H1 (cell line): Measurements from ENCODE around the gene ZNF219. TPM values are rescaled to one million over a fixed set of nuclear protein-coding genes. Genes with fewer than 3 reads are reported as not detected.

Source experiments
- CTCF ChIA-PET: fragments of 300-600 bp; sonication (Branson Sonifier 250); formaldehyde crosslinking; loops from one replicate; lab custom pipeline; 2021; ENCODE audit not compliant: partially characterized antibody; lab: Charles Lee
- POLR2A ChIA-PET: fragments of 300-600 bp; sonication (Branson Sonifier 250); formaldehyde crosslinking; loops from one replicate; lab custom pipeline; 2021; ENCODE audit warnings: inconsistent platforms; ENCODE audit not compliant: partially characterized antibody; lab: Charles Lee
- DNase-seq, 2 experiments: peaks; one replicate each; pipeline versions ENCODE4 v3.0.0 to v3.0.0-alpha.2; 2010 to 2022; ENCODE audit warnings: low spot score in 2 of 2, low read depth in 1 of 2, mixed read lengths in 1 of 2
- FAIRE-seq: peaks from 2 replicates; lab custom pipeline; 2011; peaks lifted over from hg19 to GRCh38; lab: Jason Lieb, UNC
- H2AFZ ChIP-seq: 2 replicates; pipeline ENCODE4 v1.8.1; 2012; ENCODE audit warnings: low read length, inconsistent platforms
- H2AK5ac ChIP-seq: 2 replicates; pipeline ENCODE4 v1.6.1; 2013; ENCODE audit warnings: low read depth, low read length
- H2BK120ac ChIP-seq: replicated peaks from 2 replicates; pipeline ENCODE3; 2013; ENCODE audit warnings: low read depth, low read length, inconsistent platforms
- H2BK12ac ChIP-seq: 2 replicates; pipeline ENCODE4 v1.6.1; 2013; ENCODE audit warnings: low read depth, low read length
- H2BK15ac ChIP-seq: 2 replicates; pipeline ENCODE4 v1.6.1; 2013; ENCODE audit warnings: low read length
- H2BK20ac ChIP-seq: 2 replicates; pipeline ENCODE4 v1.6.1; 2013; ENCODE audit warnings: low read length
- H2BK5ac ChIP-seq: 2 replicates; pipeline ENCODE4 v1.6.1; 2013; ENCODE audit warnings: low read depth, low read length
- H3K14ac ChIP-seq: 2 replicates; pipeline ENCODE4 v1.6.1; 2013; ENCODE audit warnings: inconsistent platforms; ENCODE audit not compliant: insufficient read length
- H3K18ac ChIP-seq: 2 replicates; pipeline ENCODE4 v1.6.1; 2013; ENCODE audit warnings: low read length; ENCODE audit errors: extremely low read depth
- H3K23ac ChIP-seq: 2 replicates; pipeline ENCODE4 v1.6.1; 2013; ENCODE audit warnings: inconsistent platforms; ENCODE audit not compliant: insufficient read length
- H3K23me2 ChIP-seq: 2 replicates; pipeline ENCODE4 v1.6.1; 2013; ENCODE audit warnings: low read depth, low read length
- H3K27ac ChIP-seq: 2 replicates; pipeline ENCODE4 v1.6.1; 2011; ENCODE audit warnings: low read depth, low read length, inconsistent platforms
- H3K27me3 ChIP-seq, 4 experiments: replicated peaks in 1 of 4; 1 replicate in 1 of 4; 2 replicates in 3 of 4; pipeline versions ENCODE4 v1.6.1 to v1.8.1; 2011 to 2013; ENCODE audit warnings: low read length in 3 of 4, mild to moderate bottlenecking in 3 of 4, inconsistent platforms in 2 of 4, mixed read lengths in 2 of 4, moderate library complexity in 1 of 4; ENCODE audit not compliant: control insufficient read depth in 3 of 4, insufficient read depth in 3 of 4; ENCODE audit errors: extremely low read depth in 1 of 4
- H3K36me3 ChIP-seq, 4 experiments: 2 replicates each; pipeline versions ENCODE4 v1.6.1 to v1.8.1; 2011 to 2013; ENCODE audit warnings: mild to moderate bottlenecking in 4 of 4, low read length in 3 of 4, moderate library complexity in 2 of 4, control low read depth in 1 of 4, inconsistent platforms in 1 of 4; ENCODE audit not compliant: insufficient read depth in 4 of 4, control insufficient read depth in 2 of 4
- H3K4ac ChIP-seq: replicated peaks from 2 replicates; pipeline ENCODE3; 2013; ENCODE audit warnings: low read length, low read depth, mixed read lengths, inconsistent platforms; ENCODE audit not compliant: insufficient read length
- H3K4me1 ChIP-seq, 4 experiments: replicated peaks in 1 of 4; 1 replicate in 1 of 4; 2 replicates in 3 of 4; pipeline versions ENCODE4 v1.6.1 to v1.8.1; 2011 to 2013; ENCODE audit warnings: low read length in 3 of 4, inconsistent platforms in 2 of 4, mixed read lengths in 1 of 4; ENCODE audit not compliant: insufficient read depth in 4 of 4, control insufficient read depth in 3 of 4
- H3K4me2 ChIP-seq, 2 experiments: 2 replicates each; pipeline versions ENCODE4 v1.6.1 to v1.8.1; 2011 to 2013; ENCODE audit warnings: low read depth in 2 of 2, low read length in 2 of 2, control low read depth in 1 of 2, inconsistent platforms in 1 of 2, mild to moderate bottlenecking in 1 of 2; ENCODE audit not compliant: insufficient read depth in 1 of 2
- H3K4me3 ChIP-seq, 4 experiments: fragments of 200-600, 300-600 bp in 1 of 4; sonication (generic), shearing (Covaris generic), sonication (Bioruptor Twin) in 1 of 4; 2 replicates each; pipeline versions ENCODE4 v1.5.1 to v1.8.1; 2011 to 2016; ENCODE audit warnings: low read length in 4 of 4, low read depth in 3 of 4, control low read depth in 2 of 4, inconsistent platforms in 2 of 4, mild to moderate bottlenecking in 2 of 4, mixed read lengths in 1 of 4, moderate library complexity in 1 of 4; ENCODE audit not compliant: insufficient read depth in 2 of 4; ENCODE audit errors: extremely low read depth in 1 of 4
- H3K56ac ChIP-seq: replicated peaks from 2 replicates; pipeline ENCODE3; 2013; ENCODE audit warnings: low read depth, mild to moderate bottlenecking, mixed read lengths, low read length, inconsistent platforms; ENCODE audit not compliant: insufficient read length
- H3K79me1 ChIP-seq: 2 replicates; pipeline ENCODE4 v1.6.1; 2013; ENCODE audit warnings: low read depth, low read length, control low read depth
- H3K79me2 ChIP-seq, 2 experiments: 2 replicates each; pipeline versions ENCODE4 v1.6.1 to v1.8.1; 2012 to 2013; ENCODE audit warnings: low read length in 2 of 2, mild to moderate bottlenecking in 2 of 2, inconsistent platforms in 1 of 2; ENCODE audit not compliant: insufficient read depth in 2 of 2, control insufficient read depth in 1 of 2
- H3K9ac ChIP-seq, 4 experiments: replicated peaks in 1 of 4; 1 replicate in 1 of 4; 2 replicates in 3 of 4; pipeline versions ENCODE4 v1.6.1 to v1.8.1; 2011 to 2013; ENCODE audit warnings: low read depth in 3 of 4, low read length in 3 of 4, control low read depth in 2 of 4, mild to moderate bottlenecking in 2 of 4, moderate library complexity in 2 of 4, inconsistent platforms in 1 of 4; ENCODE audit errors: extremely low read depth in 1 of 4
- H3K9me3 ChIP-seq, 2 experiments: 2 replicates each; pipeline versions ENCODE4 v1.6.1 to v1.8.1; 2012 to 2013; ENCODE audit warnings: mild to moderate bottlenecking in 2 of 2, moderate library complexity in 2 of 2, control low read depth in 1 of 2, inconsistent platforms in 1 of 2, low read depth in 1 of 2, low read length in 1 of 2, mixed read lengths in 1 of 2; ENCODE audit not compliant: insufficient read depth in 2 of 2
- H4K20me1 ChIP-seq, 2 experiments: replicated peaks in 1 of 2; 2 replicates each; pipeline versions ENCODE3 to v1.8.1; 2011 to 2013; ENCODE audit warnings: inconsistent platforms in 2 of 2, low read length in 2 of 2, mild to moderate bottlenecking in 1 of 2; ENCODE audit not compliant: insufficient read depth in 2 of 2, control insufficient read depth in 1 of 2
- H4K5ac ChIP-seq: 2 replicates; pipeline ENCODE4 v1.6.1; 2013; ENCODE audit warnings: low read length, low read depth, mixed read lengths, inconsistent platforms; ENCODE audit not compliant: insufficient read length
- H4K8ac ChIP-seq: 2 replicates; pipeline ENCODE4 v1.8.0; 2013; ENCODE audit warnings: mild to moderate bottlenecking, moderate library complexity, low read length, inconsistent platforms; ENCODE audit not compliant: insufficient read depth; ENCODE audit errors: extremely low read depth
- H4K91ac ChIP-seq: replicated peaks from 2 replicates; pipeline ENCODE3; 2013; ENCODE audit warnings: low read length, mixed read lengths, inconsistent platforms; ENCODE audit not compliant: insufficient read length
- BACH1 ChIP-seq: IDR thresholded peaks from 2 replicates; pipeline ENCODE4 v1.6.1; 2012; ENCODE audit warnings: low read length, improper control_type of control experiment
- POLR2A ChIP-seq, 2 experiments: IDR thresholded peaks; 1 replicate in 1 of 2; 2 replicates in 1 of 2; pipeline ENCODE4 v1.6.1; 2011; ENCODE audit warnings: low read depth in 2 of 2, low read length in 2 of 2, mild to moderate bottlenecking in 2 of 2; ENCODE audit errors: control extremely low read depth in 1 of 2
- RXRA ChIP-seq: IDR thresholded peaks from 2 replicates; pipeline ENCODE4 v1.6.1; 2011; ENCODE audit warnings: low read depth, mild to moderate bottlenecking, low read length, moderate library complexity; ENCODE audit not compliant: insufficient read depth
- SIRT6 ChIP-seq: IDR thresholded peaks from one replicate; pipeline ENCODE4 v1.7.1; 2012; ENCODE audit warnings: low read length, inconsistent platforms
- SIX5 ChIP-seq: IDR thresholded peaks from 2 replicates; pipeline ENCODE4 v1.6.1; 2011; ENCODE audit warnings: mild to moderate bottlenecking, low read depth, low read length
- WGBS, 2 experiments: shearing (Covaris generic) in 1 of 2; methylation state at CpG; one replicate each; pipeline versions ENCODE4 v1.1.6 to v1.1.7; 2013 to 2015; ENCODE audit warnings: low lambda C conversion rate in 2 of 2, mixed read lengths in 2 of 2, inconsistent platforms in 1 of 2, low coverage in 1 of 2, missing lambda C conversion rate in 1 of 2; ENCODE audit not compliant: insufficient replicate concordance in 2 of 2, insufficient coverage in 1 of 2, insufficient read length in 1 of 2; ENCODE audit errors: extremely low coverage in 1 of 2, missing lambda C conversion rate in 1 of 2; 5-methylcytosine and 5-hydroxymethylcytosine counted together
- polyA plus RNA-seq, 7 experiments: library from polyadenylated mRNA; depleted of rRNA in 3 of 7; stranded (reverse) in 5 of 7; unstranded in 2 of 7; fragments of >200 nt in 5 of 7; fragments of 200-250 nt in 2 of 7; gene quantifications; 1 replicate in 5 of 7; 2 replicates in 1 of 7; 4 replicates in 1 of 7; pipeline versions ENCODE4 v1.2.1 to v1.2.3, GENCODE V29; 2011 to 2013; ENCODE audit warnings: missing spikeins in 2 of 7, mixed read lengths in 2 of 7
- total RNA-seq: library from RNA; stranded (reverse); fragmentation: NEBNext Ultra II Directional; extraction: Animal tissue kit (Norgen Biotek cat#: 25700); gene quantifications from 2 replicates; pipeline ENCODE4 v1.2.1, GENCODE V29; 2021

Gene ZNF219
- total and polyA plus RNA-seq, 2 of the 8 experiments (the other 6 are each of a cell fraction or from before 2014, with no cell fraction given), result 113 to 160 TPM

- Histone ChIP-seq H3K9ac (no peak overlapping the region), H2BK20ac (no peak overlapping the region), H3K9me3 (no peaks in the 10 kb centered on the region), H2AK5ac (no peak overlapping the region), H3K27me3 (no peaks in the 10 kb centered on the region), H4K8ac (no peak overlapping the region; the same call in 1 of the 2 replicates), H3K23ac (no peak overlapping the region), H4K5ac (no peak overlapping the region), H3K79me2 (peaks cover 0 to 39% of the 10 kb centered on the region in 2 experiments), H3K4me2 (peak overlapping the region; percentile 83 to 90), H4K91ac (peak overlapping the region; percentile 67), H3K4ac (no peak overlapping the region), H2BK12ac (peak overlapping the region; percentile 20; the same call in 1 of the 2 replicates), H3K79me1 (no peaks in the 10 kb centered on the region), H2AFZ (no peak overlapping the region), H2BK15ac (peak overlapping the region; percentile 10; the same call in 1 of the 2 replicates), H2BK5ac (0 out of 2 replicates have a peak overlapping the region, but pooled peaks have one; percentile 35), H3K18ac (no peak overlapping the region; the same call in 1 of the 2 replicates), H3K4me1 (peaks cover 2 to 23% (median 5%) of the 10 kb centered on the region in 4 experiments; a peak in 6 of 7 replicates), H4K20me1 (no peaks in the 10 kb centered on the region), H3K14ac (no peak overlapping the region), H3K23me2 (peaks cover 13% of the 10 kb centered on the region), H3K27ac (no peak overlapping the region), H2BK120ac (peak overlapping the region; percentile 34), H3K56ac (no peak overlapping the region), H3K36me3 (no peaks in the 10 kb centered on the region), H3K4me3 (peak overlapping the region in 1 of 4 experiments; percentile 78; a peak in 2 of 8 replicates)
- CTCF ChIA-PET, result interaction anchor here (1.2 to 11.0 kb wide), 11 partner anchors 8 to 100 kb away, joined by 3 to 239 read pairs (median 27); partner anchors contain the start of gene ARHGEF40
- no peak for DNase-seq
- no peak for TF ChIP-seq RXRA
- TF ChIP-seq POLR2A (IDR thresholded peaks at IDR 0.05; ENCODE audit: control extremely low read depth in 1 of 2, low read depth in 2 of 2, low read length in 2 of 2), result no peak
- no peak for TF ChIP-seq SIRT6
- no peak for TF ChIP-seq BACH1
- TF ChIP-seq SIX5, result no peak
- WGBS, 2 experiments, result 83% methylated on average over 8 of the region's 8 CpGs; no CpG with 5 or more reads in 1 of the 2 experiments
- FAIRE-seq, result no peak
- POLR2A ChIA-PET, result interaction anchor here (1.1 to 7.2 kb wide), 5 partner anchors 8 to 77 kb away, joined by 3 to 121 read pairs (median 64); partner anchors contain the start of genes ARHGEF40 and NDRG2
These were observed 3.5 kb upstream of the ZNF219 start for GRCh38 chr14:21101802-21102413.
